ENCODE results near the gene TAAR6.
"Not testable (repeated sequence)": the region's sequence is repeated elsewhere in the genome, so short reads cannot be mapped to it uniquely, and the experiment has no call there.

Gene TAAR6

DNA sequence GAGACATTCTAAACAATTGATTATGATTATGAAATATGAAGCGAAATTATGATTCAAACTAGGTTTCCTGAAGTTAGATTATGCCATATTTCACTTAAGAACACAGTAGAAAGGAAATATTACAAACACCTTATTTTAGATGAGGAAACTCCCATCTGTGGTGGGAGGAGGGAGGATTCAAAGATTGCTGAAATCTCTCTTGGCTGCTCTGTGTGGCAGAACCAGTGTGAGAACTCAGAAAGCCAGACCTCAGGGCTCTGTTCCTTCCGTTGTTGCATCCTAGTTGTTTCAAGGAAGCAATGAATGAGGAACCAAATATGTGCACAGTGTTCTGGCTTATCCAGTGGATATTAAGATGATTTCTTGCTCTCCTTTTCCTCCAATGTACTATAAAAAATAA, 17.3 kb downstream of the TAAR6 start:
- in situ Hi-C loops (cut with HindIII; ENCODE audit: low sequenced_read_pairs), result no loop called here

DNA sequence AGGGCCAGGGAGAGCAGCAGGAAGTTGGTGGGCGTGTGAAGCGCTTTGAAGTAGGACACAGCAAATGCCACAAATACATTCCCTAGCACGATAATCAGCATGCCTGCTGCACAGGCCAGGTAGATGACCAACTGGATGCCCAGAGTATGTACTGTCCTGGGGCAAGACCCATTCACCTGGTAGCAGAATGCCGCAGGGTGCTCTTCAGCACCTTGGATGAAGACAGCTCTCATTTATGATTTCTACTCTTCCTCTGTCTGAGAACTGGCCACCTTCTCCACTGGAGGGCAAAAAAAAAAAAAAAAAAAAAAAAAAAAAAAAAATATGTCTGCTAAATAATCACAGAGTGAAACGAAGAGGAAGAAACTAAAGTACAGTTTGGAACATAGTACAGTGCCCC, 19.3 kb downstream of the TAAR6 start, which contains the start of gene TAAR5:
Gene TAAR5, minus strand, starts transcription at position 288 of the 400 bp plus-strand sequence. Its CDS starts 55 bp downstream, at position 233.
- in situ Hi-C loops (cut with HindIII; ENCODE audit: low sequenced_read_pairs), result no loop called here

DNA sequence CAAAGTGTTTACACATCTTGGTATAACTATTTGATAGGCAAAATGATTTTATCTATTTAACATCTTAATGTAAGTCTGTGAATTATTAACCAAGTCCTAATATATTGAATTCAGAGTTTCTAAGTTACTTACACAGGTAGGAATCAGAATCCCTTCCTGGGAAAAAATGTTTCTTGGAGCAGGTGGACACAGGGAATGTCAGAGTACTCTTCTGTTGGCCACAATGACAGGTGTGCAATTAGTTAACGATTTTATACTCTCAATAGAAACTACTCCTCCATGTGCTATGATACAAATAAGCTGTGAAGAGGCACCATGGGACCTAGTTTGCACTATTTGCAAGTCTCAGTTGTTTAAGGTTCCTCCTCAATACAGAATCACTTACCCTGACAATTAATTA, 20.2 kb downstream of the TAAR6 start:
- in situ Hi-C loops (cut with HindIII; ENCODE audit: low sequenced_read_pairs), result no loop called here

DNA sequence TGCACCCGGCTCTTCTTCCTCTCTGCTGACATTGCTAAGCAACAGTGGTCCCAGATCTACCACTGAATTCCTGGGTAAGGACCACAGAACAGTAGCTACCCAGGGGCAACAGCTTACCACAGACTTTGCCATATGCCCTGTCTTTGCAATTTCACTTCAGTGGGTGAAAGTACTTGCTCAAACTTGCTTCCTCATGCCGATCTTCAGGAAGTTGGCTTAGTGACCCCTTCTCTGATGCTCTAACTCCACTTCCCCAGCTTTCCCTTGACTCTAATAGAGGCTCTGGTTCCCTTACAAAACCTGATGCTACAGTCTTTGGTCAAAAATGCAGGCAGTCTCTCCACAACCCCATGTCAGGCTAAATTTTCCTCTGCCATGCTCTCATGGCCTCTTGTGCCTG, 22.7 kb downstream of the TAAR6 start:
- in situ Hi-C loops (cut with HindIII; ENCODE audit: low sequenced_read_pairs), result no loop called here

DNA sequence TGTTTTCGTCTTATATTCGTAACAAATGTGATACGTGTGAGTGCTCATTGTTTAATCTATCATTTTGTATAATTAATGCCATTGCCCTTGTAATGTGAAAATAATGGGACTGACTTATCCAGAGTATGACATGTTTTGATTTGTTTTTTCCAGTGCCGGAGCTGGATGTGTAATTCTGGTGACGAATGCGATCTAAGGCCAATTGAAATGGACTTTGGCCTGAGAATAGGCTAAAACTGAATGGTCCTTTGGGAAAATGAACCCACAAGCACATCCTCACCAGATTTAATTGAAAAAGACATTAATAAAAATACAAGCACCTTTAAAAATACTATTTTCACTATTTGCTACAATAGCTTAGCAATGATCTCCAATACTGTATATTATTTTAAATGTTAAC, 26.1 kb downstream of the TAAR6 start:
- in situ Hi-C loops (cut with HindIII; ENCODE audit: low sequenced_read_pairs), result no loop called here

DNA sequence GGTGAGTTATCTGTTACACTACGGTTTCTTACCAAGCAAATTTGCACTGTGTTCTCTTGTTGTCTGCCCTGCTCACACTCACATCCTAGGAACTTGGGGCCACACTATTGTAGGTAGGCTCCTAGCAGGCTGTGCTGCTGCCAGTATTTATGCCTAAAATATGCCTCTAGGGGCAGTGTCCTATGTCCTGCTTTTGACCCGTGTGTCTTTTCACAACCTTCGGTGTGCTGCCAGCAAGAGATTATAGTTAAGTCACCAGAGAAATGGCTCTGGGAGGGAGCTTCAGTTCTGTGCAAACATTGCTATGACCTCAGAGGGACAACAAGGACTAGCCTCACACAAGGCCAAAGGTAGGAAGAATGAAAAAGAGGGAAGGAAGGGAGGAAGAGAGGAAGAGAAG, 28.4 kb downstream of the TAAR6 start:
- in situ Hi-C loops (cut with HindIII; ENCODE audit: low sequenced_read_pairs), result no loop called here

DNA sequence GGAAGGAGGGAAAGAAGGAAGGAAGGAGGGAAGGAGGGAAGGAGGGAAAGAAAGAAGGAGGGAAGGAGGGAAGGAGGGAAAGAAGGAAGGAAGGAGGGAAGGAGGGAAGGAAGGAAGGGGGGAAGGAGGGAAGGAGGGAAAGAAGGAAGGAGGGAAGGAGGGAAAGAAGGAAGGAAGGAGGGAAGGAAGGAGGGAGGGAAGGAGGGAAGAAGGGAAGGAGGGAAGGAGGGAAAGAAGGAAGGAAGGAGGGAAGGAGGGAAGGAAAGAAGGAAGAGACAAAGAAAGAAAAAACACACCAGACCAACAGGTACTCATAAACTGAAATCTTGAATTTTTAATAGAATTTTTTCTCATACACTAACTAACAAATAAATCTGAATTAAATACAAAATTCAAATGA, 30.8 kb downstream of the TAAR6 start:
- in situ Hi-C loops (cut with HindIII; ENCODE audit: low sequenced_read_pairs), result not testable (repeated sequence)

DNA sequence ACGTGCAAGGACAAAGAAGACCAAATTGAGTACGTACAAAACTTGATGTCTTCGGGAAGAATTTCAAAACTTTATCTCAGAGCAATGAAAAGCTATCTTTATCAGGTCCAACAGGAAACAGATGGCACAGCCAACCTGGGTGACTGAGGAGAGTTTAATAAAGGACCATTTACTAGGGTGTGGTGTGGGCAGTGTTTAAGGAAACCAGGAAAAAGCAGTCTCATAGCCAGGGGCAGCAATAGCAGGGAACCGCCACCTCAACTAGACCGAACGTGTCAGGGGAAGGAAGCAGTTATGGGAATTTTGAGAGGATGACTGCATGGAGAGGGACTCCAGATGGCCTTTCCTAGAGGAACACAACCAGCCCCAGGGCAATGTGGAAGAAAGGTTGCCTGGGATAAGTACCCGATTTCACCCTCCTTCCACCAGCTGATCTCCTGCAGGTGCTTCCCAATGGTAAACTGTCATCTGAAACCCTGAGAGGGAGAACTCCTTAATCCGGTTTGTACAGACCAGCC, 34.6 kb downstream of the TAAR6 start:
- in situ Hi-C loops (cut with HindIII; ENCODE audit: low sequenced_read_pairs), result no loop called here

DNA sequence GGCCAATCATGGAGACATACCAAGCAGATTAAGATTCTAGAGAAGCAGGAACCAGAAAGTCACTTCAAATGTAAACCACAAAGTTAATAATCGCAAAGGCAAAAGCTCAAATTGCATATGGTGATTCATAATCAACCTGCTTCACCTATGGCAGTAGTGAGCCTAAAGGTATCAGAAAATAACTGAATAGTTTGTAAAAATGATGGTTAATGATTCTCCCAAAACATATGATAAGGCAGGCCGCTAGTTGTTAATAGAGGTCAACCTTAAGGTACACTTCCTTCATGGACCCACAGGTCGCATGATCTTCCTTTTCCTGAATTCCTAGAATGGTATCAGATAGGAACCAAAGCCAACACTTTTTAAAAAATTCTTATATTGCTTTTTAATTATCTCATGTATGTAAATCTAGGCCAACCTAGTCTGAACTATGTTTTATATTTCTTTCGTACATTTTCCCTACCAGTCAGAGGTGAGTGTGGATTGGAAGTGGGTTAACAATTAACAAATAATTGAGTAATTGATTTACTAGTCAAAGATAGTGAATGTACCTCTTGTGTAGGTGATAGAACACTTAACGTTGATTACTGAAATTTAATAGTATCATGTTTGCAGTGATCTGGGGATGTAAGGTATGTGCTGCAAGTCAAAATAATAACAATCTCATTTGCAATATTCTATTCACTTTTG, 37.6 kb downstream of the TAAR6 start:
- in situ Hi-C loops (cut with HindIII; ENCODE audit: low sequenced_read_pairs), result no loop called here

DNA sequence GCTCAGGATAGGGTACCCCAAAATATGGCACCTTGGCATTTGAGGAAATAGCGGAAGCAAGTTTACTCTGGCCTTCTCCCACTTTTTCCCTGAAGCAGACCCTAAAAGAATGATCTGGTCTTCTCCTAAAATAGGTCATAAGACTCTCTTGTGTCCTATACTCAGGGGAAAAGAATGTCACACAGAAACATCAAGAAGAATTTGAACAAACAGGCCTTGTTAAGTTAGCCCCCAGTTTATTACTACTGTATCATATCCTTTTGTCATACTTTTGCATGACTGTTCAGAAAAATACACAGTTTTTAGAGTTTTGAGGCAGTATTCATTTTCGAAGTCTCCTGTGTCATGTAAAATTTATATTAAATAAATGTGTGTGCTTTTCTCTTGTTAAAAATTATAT, 41.5 kb downstream of the TAAR6 start:
- in situ Hi-C loops (cut with HindIII; ENCODE audit: low sequenced_read_pairs), result no loop called here

DNA sequence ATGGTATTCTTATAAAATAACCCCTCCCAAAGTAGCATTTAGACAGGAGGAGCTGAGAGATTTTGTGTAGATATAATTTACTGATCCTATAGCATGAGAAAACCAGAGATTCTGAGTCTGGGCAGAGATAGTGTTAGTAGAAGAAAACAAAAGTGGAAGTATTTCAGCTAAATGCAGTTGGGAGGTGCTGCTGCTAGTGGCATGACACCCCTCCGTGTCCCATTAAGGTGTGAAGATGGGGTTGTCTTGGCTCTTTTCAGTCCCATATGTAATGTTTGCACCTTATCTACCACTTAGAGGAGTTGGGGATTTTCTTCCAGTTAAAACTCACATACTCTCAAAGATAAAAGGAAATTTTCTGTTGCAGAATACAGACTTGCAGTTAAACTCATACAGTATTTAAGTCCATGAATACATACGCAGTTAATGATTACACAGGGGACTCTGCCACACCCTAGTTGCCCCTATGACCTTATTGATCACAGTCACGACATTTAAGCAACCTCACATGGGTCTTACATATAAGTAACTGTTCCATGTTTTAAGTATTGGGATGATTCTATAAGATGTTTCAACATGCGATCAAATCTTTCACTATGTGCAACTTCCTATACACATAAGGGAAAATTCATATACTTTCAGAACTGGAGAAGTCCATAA, 42.5 kb downstream of the TAAR6 start:
- in situ Hi-C loops (cut with HindIII; ENCODE audit: low sequenced_read_pairs), result no loop called here

DNA sequence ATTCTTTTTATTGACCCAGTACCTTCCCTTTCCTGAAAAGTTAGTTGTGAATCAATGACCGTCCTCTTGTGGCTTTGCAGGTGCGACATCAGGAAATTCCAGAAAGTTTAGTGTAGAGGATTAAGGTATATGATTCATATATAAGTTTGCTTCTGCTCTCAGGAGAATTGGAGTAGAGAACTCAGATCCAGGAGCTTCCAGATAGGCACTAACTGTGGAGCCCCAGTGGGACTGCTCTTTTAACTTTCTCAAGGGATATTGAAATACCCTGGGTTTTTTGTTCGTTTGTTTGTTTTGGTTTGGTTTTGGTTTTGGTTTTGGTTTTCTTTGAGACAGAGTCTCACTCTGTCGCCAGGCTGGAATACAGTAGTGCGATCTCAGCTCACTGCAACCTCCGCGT, 44.4 kb downstream of the TAAR6 start:
- in situ Hi-C loops (cut with HindIII; ENCODE audit: low sequenced_read_pairs), result no loop called here

DNA sequence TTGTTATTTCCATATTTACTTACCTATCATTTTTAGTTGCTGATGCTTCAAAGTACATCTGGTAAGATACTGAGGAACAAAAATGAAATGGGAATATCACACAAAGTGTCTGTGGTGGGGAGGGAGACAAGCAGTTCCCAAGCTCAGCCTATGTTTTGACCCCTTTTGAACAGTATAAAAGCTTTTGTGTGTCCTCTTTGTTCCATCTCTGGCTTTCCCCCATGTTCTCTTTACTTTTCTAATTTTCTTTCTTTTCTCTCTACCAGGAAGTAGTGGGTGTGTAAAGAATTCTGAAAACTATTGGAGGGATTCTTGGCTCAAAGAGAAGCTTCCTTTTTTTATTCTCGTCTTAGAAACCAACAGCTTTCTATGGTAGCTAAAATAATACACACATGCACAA, 46.6 kb downstream of the TAAR6 start:
- in situ Hi-C loops (cut with HindIII; ENCODE audit: low sequenced_read_pairs), result no loop called here
